Upper lobe of left lung (tissue), 6 donors: Measurements from ENCODE around the gene RGS18. TPM values are rescaled to one million over a fixed set of nuclear protein-coding genes. Genes with fewer than 3 reads are reported as not detected.

Source experiments
- ATAC-seq, 2 donors: fragments of 200-7000 bp; cut with Tn5 transposase; one replicate each; pipeline ENCODE4 v1.9.1; 2022; ENCODE audit warnings: mild to moderate bottlenecking in 2 of 2, moderate library complexity in 2 of 2; ENCODE audit not compliant: low FRiP score in 2 of 2
- DNase-seq, 2 donors: peaks; one replicate each; pipeline ENCODE4 v3.0.0-alpha.2; 2019 to 2020
- H3K27ac ChIP-seq, 4 donors: fragments of 200-600 bp; sonication (generic); one replicate each; pipeline ENCODE4 v1.5.1; 2016 to 2019
- H3K27me3 ChIP-seq, 4 donors: fragments of 200-600 bp; sonication (generic); one replicate each; pipeline ENCODE4 v1.5.1; 2017 to 2019
- H3K36me3 ChIP-seq, 4 donors: fragments of 200-600 bp; sonication (generic); one replicate each; pipeline ENCODE4 v1.5.1; 2016 to 2019
- H3K4me1 ChIP-seq, 4 donors: fragments of 200-600 bp; sonication (generic); one replicate each; pipeline ENCODE4 v1.5.1; 2018 to 2019
- H3K4me3 ChIP-seq, 4 donors: fragments of 200-600 bp; sonication (generic); one replicate each; pipeline ENCODE4 v1.5.1; 2017 to 2019; ENCODE audit warnings: mild to moderate bottlenecking in 2 of 4, moderate library complexity in 1 of 4
- H3K9me3 ChIP-seq, 4 donors: fragments of 200-600 bp; sonication (generic); one replicate each; pipeline ENCODE4 v1.5.1; 2018 to 2019
- EP300 ChIP-seq, 4 donors: sonication (generic); formaldehyde crosslinking; IDR thresholded peaks; one replicate each; pipeline ENCODE4 v1.5.1; 2017; ENCODE audit warnings: antibody characterized with exemption in 4 of 4, control low read depth in 2 of 4
- POLR2A ChIP-seq, 4 donors: fragments of 450-650 bp; IDR thresholded peaks; one replicate each; pipeline ENCODE4 v1.5.1; 2016 to 2017; ENCODE audit warnings: antibody characterized with exemption in 4 of 4, mild to moderate bottlenecking in 2 of 4
- POLR2AphosphoS5 ChIP-seq, 2 donors: sonication (generic); formaldehyde crosslinking; IDR thresholded peaks; one replicate each; pipeline ENCODE4 v1.5.1; 2017; ENCODE audit warnings: antibody characterized with exemption in 2 of 2
- WGBS, 2 donors: methylation state at CpG; one replicate each; pipeline ENCODE4 v1.1.5; 2017 to 2018; 5-methylcytosine and 5-hydroxymethylcytosine counted together
- total RNA-seq, 6 donors: library from RNA; depleted of rRNA in 4 of 6; stranded (reverse); fragments of >200 nt in 4 of 6; gene quantifications; one replicate each; pipeline versions ENCODE4 v1.1.0 to v1.2.1, GENCODE V29; 2016 to 2021
- TF ChIP-seq, protein P1 (sequence below), 6 experiments: fragments of 450-650 bp in 4 of 6; fragments of 200-600 bp in 2 of 6; sonication (generic) in 2 of 6; IDR thresholded peaks; one replicate each; pipeline ENCODE4 v1.5.1; 2016 to 2019; ENCODE audit warnings: antibody characterized with exemption in 6 of 6
- donor health status: DM: no; HTN: no; CAD: no; lungs with moderate emphysema.
- donor health status: DM: no; HTN: yes; CAD: no; lungs with severe emphysema.

RGS18 gene
- total RNA-seq, 6 donors from 2014 or later, result 3.1 to 13.8 (median 9.1) TPM

- TF ChIP-seq, protein P1, sequence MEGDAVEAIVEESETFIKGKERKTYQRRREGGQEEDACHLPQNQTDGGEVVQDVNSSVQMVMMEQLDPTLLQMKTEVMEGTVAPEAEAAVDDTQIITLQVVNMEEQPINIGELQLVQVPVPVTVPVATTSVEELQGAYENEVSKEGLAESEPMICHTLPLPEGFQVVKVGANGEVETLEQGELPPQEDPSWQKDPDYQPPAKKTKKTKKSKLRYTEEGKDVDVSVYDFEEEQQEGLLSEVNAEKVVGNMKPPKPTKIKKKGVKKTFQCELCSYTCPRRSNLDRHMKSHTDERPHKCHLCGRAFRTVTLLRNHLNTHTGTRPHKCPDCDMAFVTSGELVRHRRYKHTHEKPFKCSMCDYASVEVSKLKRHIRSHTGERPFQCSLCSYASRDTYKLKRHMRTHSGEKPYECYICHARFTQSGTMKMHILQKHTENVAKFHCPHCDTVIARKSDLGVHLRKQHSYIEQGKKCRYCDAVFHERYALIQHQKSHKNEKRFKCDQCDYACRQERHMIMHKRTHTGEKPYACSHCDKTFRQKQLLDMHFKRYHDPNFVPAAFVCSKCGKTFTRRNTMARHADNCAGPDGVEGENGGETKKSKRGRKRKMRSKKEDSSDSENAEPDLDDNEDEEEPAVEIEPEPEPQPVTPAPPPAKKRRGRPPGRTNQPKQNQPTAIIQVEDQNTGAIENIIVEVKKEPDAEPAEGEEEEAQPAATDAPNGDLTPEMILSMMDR (IDR thresholded peaks at IDR 0.05), result no peak
- TF ChIP-seq POLR2AphosphoS5 (IDR thresholded peaks at IDR 0.05), result no peak
- no peaks in the 10 kb centered on the region for H3K4me1 ChIP-seq
- ATAC-seq (no peak), DNase-seq (no peak)
- no peaks in the 10 kb centered on the region for H3K36me3 ChIP-seq
- no peaks in the 10 kb centered on the region for H3K9me3 ChIP-seq
- H3K4me3 ChIP-seq, result no peak overlapping the region
- WGBS, 2 donors, result 56 to 69% methylated on average over 2 of the region's 2 CpGs
- no peak overlapping the region for H3K27ac ChIP-seq
- no peaks in the 10 kb centered on the region for H3K27me3 ChIP-seq
Measured at GRCh38 chr1:192151176-192151575, 7.1 kb upstream of the RGS18 start.

- TF ChIP-seq, protein P1 (IDR thresholded peaks at IDR 0.05), result no peak
- TF ChIP-seq POLR2AphosphoS5 (IDR thresholded peaks at IDR 0.05) (no peak), POLR2A (IDR thresholded peaks at IDR 0.05) (no peak), EP300 (IDR thresholded peaks at IDR 0.05) (no peak)
- DNase-seq (no peak), ATAC-seq (no peak)
- Histone ChIP-seq H3K36me3 (no peaks in the 10 kb centered on the region), H3K4me3 (no peak overlapping the region), H3K4me1 (no peaks in the 10 kb centered on the region), H3K27ac (no peak overlapping the region), H3K27me3 (no peaks in the 10 kb centered on the region), H3K9me3 (no peaks in the 10 kb centered on the region)
Measured at GRCh38 chr1:192153276-192153675, 5.0 kb upstream of the RGS18 start.

DNA sequence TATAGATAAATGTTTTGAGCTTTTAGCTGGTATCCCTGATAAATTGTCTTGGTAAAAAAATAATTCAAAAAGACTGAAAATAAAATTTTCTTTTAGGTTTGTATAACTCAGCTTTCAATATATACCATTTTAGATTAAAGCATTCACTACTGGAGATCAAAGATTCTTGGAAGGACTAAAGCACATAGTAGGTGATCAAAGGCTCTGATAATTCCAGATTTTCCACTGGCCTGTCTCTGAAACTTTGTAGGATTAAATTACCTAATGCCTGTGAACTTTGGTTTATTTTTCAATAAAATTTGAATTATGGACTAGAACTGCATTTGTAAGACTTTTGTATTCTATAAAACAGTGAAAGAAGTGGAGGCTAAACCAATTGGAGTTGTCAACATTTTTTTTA is 1.2 kb upstream of the RGS18 start:
- Histone ChIP-seq H3K9me3 (no peaks in the 10 kb centered on the region), H3K27me3 (no peaks in the 10 kb centered on the region), H3K27ac (no peak overlapping the region), H3K4me3 (no peak overlapping the region), H3K4me1 (no peaks in the 10 kb centered on the region), H3K36me3 (no peaks in the 10 kb centered on the region)
- ATAC-seq, result no peak
- TF ChIP-seq POLR2AphosphoS5 (IDR thresholded peaks at IDR 0.05), result no peak
- TF ChIP-seq, protein P1 (IDR thresholded peaks at IDR 0.05), result no peak
- no peak for TF ChIP-seq POLR2A (IDR thresholded peaks at IDR 0.05)
- DNase-seq, result no peak

DNA sequence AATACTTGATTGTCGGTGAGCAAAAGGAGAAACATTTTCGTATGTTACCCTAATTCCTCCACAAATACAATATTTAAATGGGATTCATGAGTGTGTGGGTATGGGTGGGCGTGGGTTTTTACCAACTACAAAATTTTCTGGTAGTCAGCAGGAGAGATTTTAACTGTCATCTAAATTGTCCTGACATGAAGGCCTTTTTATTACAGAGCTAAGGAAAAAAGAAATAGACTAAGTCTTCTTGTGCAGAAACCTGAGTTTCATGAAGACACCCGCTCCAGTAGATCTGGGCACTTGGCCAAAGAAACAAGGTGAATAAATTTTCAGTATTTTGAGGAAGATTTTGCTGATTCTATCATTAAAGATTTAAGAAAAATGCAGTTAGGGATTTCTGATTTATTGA is 752 bp downstream of the RGS18 start:
- Histone ChIP-seq H3K27ac (peak overlapping the region; percentile 42 to 72 (median 58)), H3K4me3 (peak overlapping the region in 2 of 4 donors; percentile 9 to 32), H3K4me1 (no peaks in the 10 kb centered on the region), H3K27me3 (no peaks in the 10 kb centered on the region), H3K9me3 (no peaks in the 10 kb centered on the region), H3K36me3 (no peaks in the 10 kb centered on the region)
- TF ChIP-seq, protein P1 (IDR thresholded peaks at IDR 0.05), result no peak
- TF ChIP-seq POLR2AphosphoS5 (IDR thresholded peaks at IDR 0.05) (no peak), EP300 (IDR thresholded peaks at IDR 0.05) (no peak), POLR2A (IDR thresholded peaks at IDR 0.05) (no peak)
- no peak for ATAC-seq
- 57 to 69% methylated on average over 4 of the region's 4 CpGs for WGBS, 2 donors
- DNase-seq, result no peak

DNA sequence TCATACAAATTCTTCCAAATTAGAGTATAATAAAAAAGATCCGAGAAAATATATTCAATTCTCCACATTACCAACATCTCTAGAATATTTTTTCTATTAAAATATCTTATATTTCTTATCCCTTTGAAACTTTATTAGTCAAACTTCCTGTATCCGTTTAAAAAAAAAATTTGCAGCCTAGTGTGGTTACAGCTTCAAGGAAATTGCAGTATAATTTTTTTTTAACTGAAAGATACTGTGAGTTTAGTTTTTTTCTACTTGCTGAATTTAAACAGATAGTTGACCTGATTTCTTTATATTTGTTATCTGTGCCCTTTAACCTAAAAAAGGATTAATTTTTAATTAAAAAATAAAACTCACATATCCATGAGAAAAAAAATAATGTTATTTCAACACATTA is 1.5 kb downstream of the RGS18 start:
- H3K9me3 ChIP-seq, result no peaks in the 10 kb centered on the region
- no peak for DNase-seq
- peak overlapping the region in 1 of 4 donors; percentile 32 for H3K4me3 ChIP-seq
- no peak for TF ChIP-seq POLR2A (IDR thresholded peaks at IDR 0.05)
- TF ChIP-seq EP300 (IDR thresholded peaks at IDR 0.05), result no peak
- TF ChIP-seq, protein P1 (IDR thresholded peaks at IDR 0.05), result no peak
- TF ChIP-seq POLR2AphosphoS5 (IDR thresholded peaks at IDR 0.05), result no peak
- no peaks in the 10 kb centered on the region for H3K36me3 ChIP-seq
- peak overlapping the region; percentile 42 to 72 (median 58) for H3K27ac ChIP-seq
- no peaks in the 10 kb centered on the region for H3K4me1 ChIP-seq
- 42 to 46% methylated on average over 2 of the region's 2 CpGs for WGBS, 2 donors
- H3K27me3 ChIP-seq, result no peaks in the 10 kb centered on the region
- no peak for ATAC-seq
